ENCODE results near the gene SPOP.

Gene SPOP

GRCh38 chr17:49567871-49568694 is 109.8 kb downstream of the SPOP start:
- DNase-seq (ENCODE audit: extremely low spot score) = peak; percentile 83
- ChIA-PET CTCF (interaction anchor here (0.5 to 20.7 kb wide), 36 partner anchors 8 to 429 kb away, joined by 3 to 880 read pairs (median 4); partner anchors contain the start of genes PHB1 and SLC35B1), POLR2A (interaction anchor here (1.0 kb wide), 1 partner anchor 196 kb away, joined by 3 read pairs; the partner anchor contains the start of gene FAM117A)
- peak; percentile 98 for TF ChIP-seq CTCF (IDR thresholded peaks at IDR 0.05; ENCODE audit: control extremely low read depth, extremely low read depth, low read depth, missing control alignments)

GRCh38 chr17:49567104-49567521 is 110.8 kb downstream of the SPOP start:
- ChIA-PET POLR2A (interaction anchor here (1.0 kb wide), 1 partner anchor 197 kb away, joined by 3 read pairs; the partner anchor contains the start of gene FAM117A), CTCF (interaction anchor here (0.5 to 20.7 kb wide), 35 partner anchors 9 to 430 kb away, joined by 3 to 880 read pairs (median 4); partner anchors contain the start of genes PHB1 and SLC35B1)
- no peak for DNase-seq (ENCODE audit: extremely low spot score)
- no peak for TF ChIP-seq CTCF (IDR thresholded peaks at IDR 0.05; ENCODE audit: control extremely low read depth, extremely low read depth, low read depth, missing control alignments)

GRCh38 chr17:49566668-49567071 is 111.2 kb downstream of the SPOP start:
- no peak for DNase-seq (ENCODE audit: extremely low spot score)
- ChIA-PET CTCF (interaction anchor here (1.3 to 20.7 kb wide), 7 partner anchors 10 to 431 kb away, joined by 3 to 880 read pairs (median 5); partner anchors contain the start of gene SLC35B1), POLR2A (no interaction called here)
- no peak for TF ChIP-seq CTCF (IDR thresholded peaks at IDR 0.05; ENCODE audit: control extremely low read depth, extremely low read depth, low read depth, missing control alignments)

GRCh38 chr17:49565948-49566491 is 111.9 kb downstream of the SPOP start:
- ChIA-PET POLR2A (no interaction called here), CTCF (interaction anchor here (1.0 to 20.7 kb wide), 9 partner anchors 9 to 432 kb away, joined by 3 to 880 read pairs (median 4); partner anchors contain the start of gene SLC35B1)
- no peak for DNase-seq (ENCODE audit: extremely low spot score)
- no peak for TF ChIP-seq CTCF (IDR thresholded peaks at IDR 0.05; ENCODE audit: control extremely low read depth, extremely low read depth, low read depth, missing control alignments)

GRCh38 chr17:49564638-49565037 is 113.3 kb downstream of the SPOP start:
- ChIA-PET CTCF (interaction anchor here (2.8 to 20.7 kb wide), 3 partner anchors 8 to 433 kb away, joined by 22 to 880 read pairs (median 30); partner anchors contain the start of gene SLC35B1), POLR2A (no interaction called here)
- no peak for TF ChIP-seq CTCF (IDR thresholded peaks at IDR 0.05; ENCODE audit: control extremely low read depth, extremely low read depth, low read depth, missing control alignments)
- no peak for DNase-seq (ENCODE audit: extremely low spot score)

- peak; percentile 64 for DNase-seq (ENCODE audit: extremely low spot score)
- TF ChIP-seq CTCF (IDR thresholded peaks at IDR 0.05; ENCODE audit: control extremely low read depth, extremely low read depth, low read depth, missing control alignments) = peak; percentile 66
- POLR2A ChIA-PET = interaction anchor here (0.6 kb wide), 1 partner anchor 133 kb away, joined by 3 read pairs; no protein-coding TSS in a partner anchor
- CTCF ChIA-PET = interaction anchor here (0.6 to 10.7 kb wide), 77 partner anchors 8 to 551 kb away, joined by 3 to 220 read pairs (median 4); partner anchors contain the start of genes FAM117A, NGFR, NXPH3 and PHB1
Observed at GRCh38 chr17:49557312-49558024, 120.4 kb downstream of the SPOP start.
